Measurements from ENCODE around the gene IRF6. TPM values are rescaled to one million over a fixed set of nuclear protein-coding genes. Genes with fewer than 3 reads are reported as not detected.
A peak's percentile ranks its signal among the peaks of the same experiment; 100 is the strongest.

The IRF6 gene
- total and polyA plus RNA-seq, 2 of the 8 experiments (the other 6 are each of a cell fraction or from before 2014, with no cell fraction given) = 9.6 to 13.4 TPM

DNA sequence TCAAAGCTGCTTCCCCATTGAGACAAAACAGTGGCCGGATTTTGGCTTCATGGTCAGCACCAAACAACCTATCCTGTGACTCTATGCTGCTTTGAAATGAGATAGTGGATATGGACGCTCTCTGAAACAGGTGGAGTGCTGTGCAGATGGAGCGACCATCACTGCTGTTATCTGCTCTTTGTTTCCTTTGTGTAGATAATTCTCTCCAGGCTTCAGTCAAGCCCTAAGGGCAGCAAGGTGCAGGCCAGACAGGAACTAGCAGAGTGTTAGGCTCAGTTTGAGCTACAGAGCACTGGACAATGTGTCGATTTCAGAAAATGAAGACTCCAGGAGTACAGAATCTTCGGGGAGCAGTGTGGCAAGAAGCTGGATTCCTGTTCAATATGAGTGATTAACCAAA lies 4.8 kb upstream of the IRF6 start:
- Histone ChIP-seq H2BK15ac (ENCODE audit: low read length) (no peak overlapping the region), H3K27ac (ENCODE audit: low read depth, low read length) (no peak overlapping the region), H3K23me2 (ENCODE audit: low read depth, low read length) (peaks cover 4% of the 10 kb centered on the region; the same call in 1 of the 2 replicates), H3K4ac (replicated peaks; ENCODE audit: insufficient read length, low read depth, low read length) (no peak overlapping the region), H4K5ac (ENCODE audit: insufficient read length, low read depth, low read length) (no peak overlapping the region), H3K79me2 (ENCODE audit: control insufficient read depth in 1 of 2, insufficient read depth in 2 of 2, low read length in 2 of 2) (no peaks in the 10 kb centered on the region), H3K23ac (ENCODE audit: insufficient read length) (no peak overlapping the region), H3K4me2 (ENCODE audit: insufficient read depth in 1 of 2, low read depth in 2 of 2, low read length in 2 of 2) (no peak overlapping the region), H4K8ac (ENCODE audit: extremely low read depth, insufficient read depth, low read length) (no peak overlapping the region), H3K9ac (replicated peaks in 1 of 4; ENCODE audit: extremely low read depth in 1 of 4, low read depth in 3 of 4, low read length in 3 of 4) (no peak overlapping the region), H4K20me1 (replicated peaks in 1 of 2; ENCODE audit: control insufficient read depth in 1 of 2, insufficient read depth in 2 of 2, low read length in 2 of 2) (no peaks in the 10 kb centered on the region), H4K91ac (replicated peaks; ENCODE audit: insufficient read length, low read length) (no peak overlapping the region), H3K79me1 (ENCODE audit: low read depth, low read length) (no peaks in the 10 kb centered on the region), H3K4me3 (ENCODE audit: extremely low read depth in 1 of 4, insufficient read depth in 2 of 4, low read depth in 3 of 4, low read length in 4 of 4) (no peak overlapping the region), H2AK5ac (ENCODE audit: low read depth, low read length) (no peak overlapping the region), H3K18ac (ENCODE audit: extremely low read depth, low read length) (no peak overlapping the region), H2AFZ (ENCODE audit: low read length) (peak overlapping the region; percentile 92), H3K4me1 (replicated peaks in 1 of 4; ENCODE audit: control insufficient read depth in 3 of 4, insufficient read depth in 4 of 4, low read length in 3 of 4) (peaks cover 0 to 3% (median 0%) of the 10 kb centered on the region in 4 experiments; a peak in 1 of 7 replicates), H3K9me3 (ENCODE audit: insufficient read depth in 2 of 2, low read depth in 1 of 2, low read length in 1 of 2) (no peaks in the 10 kb centered on the region), H3K14ac (ENCODE audit: insufficient read length) (no peak overlapping the region), H2BK120ac (replicated peaks; ENCODE audit: low read depth, low read length) (no peak overlapping the region), H2BK20ac (ENCODE audit: low read length) (no peak overlapping the region), H3K56ac (replicated peaks; ENCODE audit: insufficient read length, low read depth, low read length) (no peak overlapping the region), H2BK5ac (ENCODE audit: low read depth, low read length) (no peak overlapping the region), H3K27me3 (replicated peaks in 1 of 4; ENCODE audit: control insufficient read depth in 3 of 4, extremely low read depth in 1 of 4, insufficient read depth in 3 of 4, low read length in 3 of 4) (no peaks in the 10 kb centered on the region), H3K36me3 (ENCODE audit: control insufficient read depth in 2 of 4, insufficient read depth in 4 of 4, low read length in 3 of 4) (no peaks in the 10 kb centered on the region), H2BK12ac (ENCODE audit: low read depth, low read length) (no peak overlapping the region)
- DNase-seq (ENCODE audit: low read depth in 1 of 2, low spot score in 2 of 2) (no peak), FAIRE-seq (no peak)
- WGBS, 2 experiments (ENCODE audit: extremely low coverage in 1 of 2, insufficient coverage in 1 of 2, insufficient read length in 1 of 2, insufficient replicate concordance in 2 of 2, low coverage in 1 of 2, low lambda C conversion rate in 2 of 2, missing lambda C conversion rate in 1 of 2) = 87% methylated on average over 5 of the region's 5 CpGs; no CpG with 5 or more reads in 1 of the 2 experiments
- POLR2A ChIA-PET (ENCODE audit: partially characterized antibody) = no interaction called here
- CTCF ChIA-PET (ENCODE audit: partially characterized antibody) = interaction anchor here (0.9 to 11.7 kb wide), 3 partner anchors 13 to 50 kb away, joined by 3 to 254 read pairs (median 3); partner anchors contain the start of gene UTP25
- TF ChIP-seq RXRA (IDR thresholded peaks at IDR 0.05; ENCODE audit: insufficient read depth, low read depth, low read length) (no peak), RNF2 (IDR thresholded peaks at IDR 0.05; ENCODE audit: borderline replicate concordance, low read depth, low read length, missing control alignments, poor library complexity, severe bottlenecking) (no peak), ZNF274 (IDR thresholded peaks at IDR 0.05; ENCODE audit: borderline replicate concordance, extremely low read depth, low read length) (no peak), YY1 (IDR thresholded peaks at IDR 0.05; ENCODE audit: low read depth, low read length) (no peak), EZH2 (IDR thresholded peaks at IDR 0.05; ENCODE audit: low read depth, low read length, severe bottlenecking) (no peak)

Measured in H1 (cell line).